Cardiac muscle cell (in vitro differentiated cells and primary cell): ENCODE data around the gene ODF2. TPM values are rescaled to one million over a fixed set of nuclear protein-coding genes. Genes with fewer than 3 reads are reported as not detected.
A peak's percentile ranks its signal among the peaks of the same experiment; 100 is the strongest.

ENCODE experiments used
- DNase-seq, 2 donors: peaks; one replicate each; pipeline versions ENCODE4 v3.0.0 to v3.0.0-alpha.2; 2010 to 2017; ENCODE audit warnings: low read depth in 1 of 2, low spot score in 1 of 2
- H3K27ac ChIP-seq: fragments of 200-600 bp; sonication (generic); 2 replicates; pipeline ENCODE4 v1.5.1; 2016
- H3K27me3 ChIP-seq: fragments of 200-600 bp; sonication (generic); 2 replicates; pipeline ENCODE4 v1.6.0; 2016; ENCODE audit warnings: control low read depth
- H3K36me3 ChIP-seq: fragments of 200-600 bp; sonication (generic); 2 replicates; pipeline ENCODE4 v1.5.1; 2016; ENCODE audit warnings: control low read depth
- H3K4me1 ChIP-seq: fragments of 200-600 bp; sonication (generic); 2 replicates; pipeline ENCODE4 v1.8.1; 2017; ENCODE audit warnings: low read depth, mild to moderate bottlenecking, mixed run types
- H3K4me3 ChIP-seq: fragments of 200-600 bp; sonication (generic); 2 replicates; pipeline ENCODE4 v1.5.1; 2016; ENCODE audit warnings: mild to moderate bottlenecking
- H3K9me3 ChIP-seq: fragments of 200-600 bp; sonication (generic); 2 replicates; pipeline ENCODE4 v1.5.1; 2017; ENCODE audit warnings: low read depth, mild to moderate bottlenecking, control low read depth
- polyA plus RNA-seq: library from polyadenylated mRNA; unstranded; fragments of >200 nt; fragmentation: Nextera tagmentation; extraction: Ambion mirVana; gene quantifications from 2 replicates; pipeline ENCODE4 v1.2.1, GENCODE V29; 2016
- total RNA-seq: library from RNA; depleted of rRNA; stranded (reverse); fragments of >200 nt; gene quantifications from 2 replicates; pipeline ENCODE4 v1.2.3, GENCODE V29; 2016
- TF ChIP-seq, protein P1 (sequence below): IDR thresholded peaks from 2 replicates; pipeline ENCODE4 v1.5.1; 2012; ENCODE audit warnings: low read depth, mild to moderate bottlenecking, low read length

The ODF2 gene
- total and polyA plus RNA-seq, 2 experiments from 2014 or later, result 31.3 to 66.9 TPM

GRCh38 chr9:128550226-128550625 lies 94.4 kb downstream of the ODF2 start:
- Histone ChIP-seq H3K4me3 (no peak overlapping the region), H3K27ac (peak overlapping the region; percentile 70)

More at GRCh38 chr9:128550226-128550625, 94.4 kb downstream of the ODF2 start:
- Histone ChIP-seq H3K4me1 (peaks cover 41% of the 10 kb centered on the region), H3K36me3 (no peaks in the 10 kb centered on the region), H3K27me3 (no peaks in the 10 kb centered on the region), H3K9me3 (no peaks in the 10 kb centered on the region)
- DNase-seq, result peak in 1 of 2 donors; percentile 22
- TF ChIP-seq, protein P1, sequence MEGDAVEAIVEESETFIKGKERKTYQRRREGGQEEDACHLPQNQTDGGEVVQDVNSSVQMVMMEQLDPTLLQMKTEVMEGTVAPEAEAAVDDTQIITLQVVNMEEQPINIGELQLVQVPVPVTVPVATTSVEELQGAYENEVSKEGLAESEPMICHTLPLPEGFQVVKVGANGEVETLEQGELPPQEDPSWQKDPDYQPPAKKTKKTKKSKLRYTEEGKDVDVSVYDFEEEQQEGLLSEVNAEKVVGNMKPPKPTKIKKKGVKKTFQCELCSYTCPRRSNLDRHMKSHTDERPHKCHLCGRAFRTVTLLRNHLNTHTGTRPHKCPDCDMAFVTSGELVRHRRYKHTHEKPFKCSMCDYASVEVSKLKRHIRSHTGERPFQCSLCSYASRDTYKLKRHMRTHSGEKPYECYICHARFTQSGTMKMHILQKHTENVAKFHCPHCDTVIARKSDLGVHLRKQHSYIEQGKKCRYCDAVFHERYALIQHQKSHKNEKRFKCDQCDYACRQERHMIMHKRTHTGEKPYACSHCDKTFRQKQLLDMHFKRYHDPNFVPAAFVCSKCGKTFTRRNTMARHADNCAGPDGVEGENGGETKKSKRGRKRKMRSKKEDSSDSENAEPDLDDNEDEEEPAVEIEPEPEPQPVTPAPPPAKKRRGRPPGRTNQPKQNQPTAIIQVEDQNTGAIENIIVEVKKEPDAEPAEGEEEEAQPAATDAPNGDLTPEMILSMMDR, result no peak

Other genes with a start within 250 kb of the ODF2 start
- gene GOLGA2, start 180.0 kb upstream of the ODF2 start, total RNA-seq, result 95.3 and 96.4 TPM in 2 replicates
- gene GOLGA2, start 180.0 kb upstream of the ODF2 start, polyA plus RNA-seq, result 32.0 and 35.3 TPM in 2 replicates
- gene SWI5, start 179.7 kb upstream of the ODF2 start, total RNA-seq, result 37.7 and 61.0 TPM in 2 replicates
- 58.2 and 82.6 TPM in 2 replicates for gene SWI5, start 179.7 kb upstream of the ODF2 start, polyA plus RNA-seq
- gene TRUB2, start 133.6 kb upstream of the ODF2 start, total RNA-seq, result 15.5 and 18.6 TPM in 2 replicates
- 54.2 and 63.5 TPM in 2 replicates for gene TRUB2, start 133.6 kb upstream of the ODF2 start, polyA plus RNA-seq
- gene COQ4, start 133.2 kb upstream of the ODF2 start, total RNA-seq, result 87.1 and 93.3 TPM in 2 replicates
- gene COQ4, start 133.2 kb upstream of the ODF2 start, polyA plus RNA-seq, result 75.1 and 81.1 TPM in 2 replicates
- gene SLC27A4, start 115.5 kb upstream of the ODF2 start, total RNA-seq, result 16.9 and 30.2 TPM in 2 replicates
- gene SLC27A4, start 115.5 kb upstream of the ODF2 start, polyA plus RNA-seq, result 17.8 TPM in 2 replicates
- gene URM1, start 84.6 kb upstream of the ODF2 start, total RNA-seq, result 48.0 and 51.8 TPM in 2 replicates
- gene URM1, start 84.6 kb upstream of the ODF2 start, polyA plus RNA-seq, result 39.7 and 71.0 TPM in 2 replicates
- gene CERCAM, start 35.1 kb upstream of the ODF2 start, total RNA-seq, result 34.6 and 53.8 TPM in 2 replicates
- 38.6 and 58.1 TPM in 2 replicates for gene CERCAM, start 35.1 kb upstream of the ODF2 start, polyA plus RNA-seq
- 20.6 and 22.4 TPM in 2 replicates for gene GLE1, start 48.7 kb downstream of the ODF2 start, total RNA-seq
- 16.3 and 28.4 TPM in 2 replicates for gene GLE1, start 48.7 kb downstream of the ODF2 start, polyA plus RNA-seq
- 207 and 227 TPM in 2 replicates for gene SPTAN1, start 96.6 kb downstream of the ODF2 start, total RNA-seq
- 118 TPM in 2 replicates for gene SPTAN1, start 96.6 kb downstream of the ODF2 start, polyA plus RNA-seq
- 77.2 and 94.9 TPM in 2 replicates for gene DYNC2I2, start 200.8 kb downstream of the ODF2 start, total RNA-seq
- 81.7 and 119 TPM in 2 replicates for gene DYNC2I2, start 200.8 kb downstream of the ODF2 start, polyA plus RNA-seq
- gene SET, start 233.2 kb downstream of the ODF2 start, total RNA-seq, result 335 and 481 TPM in 2 replicates
- gene SET, start 233.2 kb downstream of the ODF2 start, polyA plus RNA-seq, result 227 and 262 TPM in 2 replicates
- gene PKN3, start 246.5 kb downstream of the ODF2 start, total RNA-seq, result 13.8 and 17.9 TPM in 2 replicates
- 13.4 and 13.5 TPM in 2 replicates for gene PKN3, start 246.5 kb downstream of the ODF2 start, polyA plus RNA-seq